ENCODE results near the gene AMN.
A peak's percentile ranks its signal among the peaks of the same experiment; 100 is the strongest.

Gene AMN

GRCh38 chr14:102947321-102948103 is 25.0 kb downstream of the AMN start:
- Histone ChIP-seq H3K36me3 (ENCODE audit: control insufficient read depth, insufficient read depth, low read length) (peaks cover 88% of the 10 kb centered on the region), H3K9ac (ENCODE audit: low read depth, low read length) (no peak overlapping the region), H3K4me3 (ENCODE audit: low read depth, low read length) (no peak overlapping the region), H3K27ac (ENCODE audit: low read depth, low read length) (no peak overlapping the region), H3K9me3 (ENCODE audit: control insufficient read depth, insufficient read depth, low read length) (no peaks in the 10 kb centered on the region), H3K4me1 (ENCODE audit: control insufficient read depth, insufficient read depth, low read length) (no peaks in the 10 kb centered on the region), H3K27me3 (ENCODE audit: control insufficient read depth, insufficient read depth, low read length) (no peaks in the 10 kb centered on the region)

GRCh38 chr14:102948698-102949061 is 26.2 kb downstream of the AMN start:
- Histone ChIP-seq H3K9ac (ENCODE audit: low read depth, low read length) (no peak overlapping the region), H3K4me3 (ENCODE audit: low read depth, low read length) (no peak overlapping the region), H3K27ac (ENCODE audit: low read depth, low read length) (no peak overlapping the region), H3K9me3 (ENCODE audit: control insufficient read depth, insufficient read depth, low read length) (no peaks in the 10 kb centered on the region), H3K36me3 (ENCODE audit: control insufficient read depth, insufficient read depth, low read length) (peaks cover 88% of the 10 kb centered on the region), H3K27me3 (ENCODE audit: control insufficient read depth, insufficient read depth, low read length) (no peaks in the 10 kb centered on the region), H3K4me1 (ENCODE audit: control insufficient read depth, insufficient read depth, low read length) (no peaks in the 10 kb centered on the region)

DNA sequence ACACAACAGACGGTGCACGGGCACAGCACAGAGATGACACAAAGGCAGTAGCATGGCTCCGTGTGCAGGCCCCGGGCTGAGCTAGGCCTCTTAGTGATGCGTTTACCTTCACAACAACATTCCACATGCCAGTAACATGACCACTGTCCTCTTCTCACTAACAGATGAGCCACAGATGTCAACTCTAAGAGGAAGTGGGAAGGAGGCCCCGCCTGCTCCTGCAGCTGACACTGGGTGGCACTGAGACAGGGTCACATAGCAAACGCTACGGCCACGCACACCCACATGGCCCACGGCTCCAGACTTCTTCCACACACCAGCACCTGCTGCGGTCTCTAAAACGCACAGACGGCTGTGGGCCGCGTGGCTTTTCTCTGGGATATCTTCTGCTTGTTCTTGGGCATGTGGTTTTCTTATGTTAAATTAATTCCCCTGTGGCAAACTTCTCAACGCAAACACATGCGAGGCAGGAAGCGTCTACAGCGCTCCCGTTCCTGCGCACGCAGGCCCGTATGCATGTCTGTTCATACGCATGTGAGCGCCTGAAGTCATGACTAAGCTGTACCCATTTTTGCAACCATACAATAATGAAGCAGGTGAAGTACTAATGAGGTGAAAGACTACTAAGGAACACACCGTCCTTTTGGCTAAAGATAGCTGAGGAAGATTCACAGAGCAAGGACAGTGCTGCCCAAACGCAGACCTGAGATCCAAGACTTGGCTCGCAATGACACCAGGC is 26.8 kb downstream of the AMN start:
- H3K36me3 ChIP-seq (ENCODE audit: control insufficient read depth, insufficient read depth, low read length): peaks cover 88% of the 10 kb centered on the region
- no peak overlapping the region for H3K27ac ChIP-seq (ENCODE audit: low read depth, low read length)
- H3K9ac ChIP-seq (ENCODE audit: low read depth, low read length): no peak overlapping the region
- H3K9me3 ChIP-seq (ENCODE audit: control insufficient read depth, insufficient read depth, low read length): no peaks in the 10 kb centered on the region
- H3K4me3 ChIP-seq (ENCODE audit: low read depth, low read length): no peak overlapping the region
- no peaks in the 10 kb centered on the region for H3K27me3 ChIP-seq (ENCODE audit: control insufficient read depth, insufficient read depth, low read length)
- H3K4me1 ChIP-seq (ENCODE audit: control insufficient read depth, insufficient read depth, low read length): no peaks in the 10 kb centered on the region

GRCh38 chr14:102949801-102950451 is 27.5 kb downstream of the AMN start:
- H3K27ac ChIP-seq (ENCODE audit: low read depth, low read length): no peak overlapping the region
- no peak overlapping the region for H3K4me3 ChIP-seq (ENCODE audit: low read depth, low read length)
- H3K9me3 ChIP-seq (ENCODE audit: control insufficient read depth, insufficient read depth, low read length): no peaks in the 10 kb centered on the region
- H3K36me3 ChIP-seq (ENCODE audit: control insufficient read depth, insufficient read depth, low read length): peaks cover 88% of the 10 kb centered on the region
- no peaks in the 10 kb centered on the region for H3K4me1 ChIP-seq (ENCODE audit: control insufficient read depth, insufficient read depth, low read length)
- H3K27me3 ChIP-seq (ENCODE audit: control insufficient read depth, insufficient read depth, low read length): no peaks in the 10 kb centered on the region
- H3K9ac ChIP-seq (ENCODE audit: low read depth, low read length): no peak overlapping the region

GRCh38 chr14:102951034-102951433 is 28.6 kb downstream of the AMN start:
- Histone ChIP-seq H3K36me3 (ENCODE audit: control insufficient read depth, insufficient read depth, low read length) (peaks cover 86% of the 10 kb centered on the region), H3K27me3 (ENCODE audit: control insufficient read depth, insufficient read depth, low read length) (no peaks in the 10 kb centered on the region)

DNA sequence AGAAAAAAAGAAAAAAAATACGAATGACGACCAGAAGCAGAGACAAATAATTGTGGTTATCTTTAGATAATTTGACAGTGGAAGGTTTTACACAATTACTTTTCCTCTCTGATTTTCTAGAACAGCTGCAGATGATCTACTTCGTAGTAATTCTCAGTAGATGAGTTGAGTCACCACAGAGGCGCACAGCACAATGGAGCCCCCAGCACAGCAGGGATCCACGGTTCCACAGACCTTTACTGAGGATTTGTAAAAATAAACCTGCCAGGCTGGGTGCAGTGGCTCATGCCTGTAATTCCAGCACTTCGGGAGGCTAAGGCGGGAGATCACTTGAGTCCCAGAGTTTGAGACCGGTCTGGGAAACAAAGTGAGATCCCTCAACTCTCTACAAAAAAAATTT is 29.3 kb downstream of the AMN start:
- H3K4me3 ChIP-seq (ENCODE audit: low read depth, low read length): no peak overlapping the region
- H3K9me3 ChIP-seq (ENCODE audit: control insufficient read depth, insufficient read depth, low read length): no peaks in the 10 kb centered on the region
- H3K27me3 ChIP-seq (ENCODE audit: control insufficient read depth, insufficient read depth, low read length): no peaks in the 10 kb centered on the region
- peaks cover 81% of the 10 kb centered on the region for H3K36me3 ChIP-seq (ENCODE audit: control insufficient read depth, insufficient read depth, low read length)
- H3K4me1 ChIP-seq (ENCODE audit: control insufficient read depth, insufficient read depth, low read length): no peaks in the 10 kb centered on the region
- no peak overlapping the region for H3K27ac ChIP-seq (ENCODE audit: low read depth, low read length)
- no peak overlapping the region for H3K9ac ChIP-seq (ENCODE audit: low read depth, low read length)

More at GRCh38 chr14:102951034-102951433, 28.6 kb downstream of the AMN start:
- no peak overlapping the region for H3K27ac ChIP-seq (ENCODE audit: low read depth, low read length)
- H3K4me1 ChIP-seq (ENCODE audit: control insufficient read depth, insufficient read depth, low read length): no peaks in the 10 kb centered on the region
- no peak overlapping the region for H3K4me3 ChIP-seq (ENCODE audit: low read depth, low read length)
- H3K9ac ChIP-seq (ENCODE audit: low read depth, low read length): no peak overlapping the region
- H3K9me3 ChIP-seq (ENCODE audit: control insufficient read depth, insufficient read depth, low read length): no peaks in the 10 kb centered on the region

- Histone ChIP-seq H3K4me1 (ENCODE audit: control insufficient read depth, insufficient read depth, low read length) (no peaks in the 10 kb centered on the region), H3K9ac (ENCODE audit: low read depth, low read length) (no peak overlapping the region), H3K9me3 (ENCODE audit: control insufficient read depth, insufficient read depth, low read length) (no peaks in the 10 kb centered on the region), H3K4me3 (ENCODE audit: low read depth, low read length) (no peak overlapping the region), H3K27ac (ENCODE audit: low read depth, low read length) (no peak overlapping the region), H3K27me3 (ENCODE audit: control insufficient read depth, insufficient read depth, low read length) (no peaks in the 10 kb centered on the region), H3K36me3 (ENCODE audit: control insufficient read depth, insufficient read depth, low read length) (peaks cover 80% of the 10 kb centered on the region)
Observed at GRCh38 chr14:102952276-102952675, 29.8 kb downstream of the AMN start.

DNA sequence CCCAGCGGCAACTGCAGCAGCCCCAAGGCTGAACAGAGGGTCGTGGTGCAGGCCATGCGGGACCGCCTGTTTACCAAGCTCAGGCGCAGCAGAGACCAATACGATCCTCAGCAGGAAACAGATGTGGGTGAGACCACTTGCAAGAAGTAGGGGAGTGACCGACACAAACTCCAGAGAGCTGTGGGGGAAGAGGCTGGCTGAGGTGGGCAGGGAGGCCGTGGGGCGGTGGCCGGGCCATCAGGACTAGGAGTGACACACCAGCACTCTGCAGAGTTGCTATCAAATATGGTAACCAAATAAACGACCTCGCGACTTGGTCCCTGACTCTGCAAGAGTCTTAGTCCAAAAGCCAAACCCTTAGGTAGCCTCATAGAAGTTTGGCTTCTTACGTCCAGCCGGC is 30.6 kb downstream of the AMN start:
- peaks cover 82% of the 10 kb centered on the region for H3K36me3 ChIP-seq (ENCODE audit: control insufficient read depth, insufficient read depth, low read length)
- no peak overlapping the region for H3K27ac ChIP-seq (ENCODE audit: low read depth, low read length)

DNA sequence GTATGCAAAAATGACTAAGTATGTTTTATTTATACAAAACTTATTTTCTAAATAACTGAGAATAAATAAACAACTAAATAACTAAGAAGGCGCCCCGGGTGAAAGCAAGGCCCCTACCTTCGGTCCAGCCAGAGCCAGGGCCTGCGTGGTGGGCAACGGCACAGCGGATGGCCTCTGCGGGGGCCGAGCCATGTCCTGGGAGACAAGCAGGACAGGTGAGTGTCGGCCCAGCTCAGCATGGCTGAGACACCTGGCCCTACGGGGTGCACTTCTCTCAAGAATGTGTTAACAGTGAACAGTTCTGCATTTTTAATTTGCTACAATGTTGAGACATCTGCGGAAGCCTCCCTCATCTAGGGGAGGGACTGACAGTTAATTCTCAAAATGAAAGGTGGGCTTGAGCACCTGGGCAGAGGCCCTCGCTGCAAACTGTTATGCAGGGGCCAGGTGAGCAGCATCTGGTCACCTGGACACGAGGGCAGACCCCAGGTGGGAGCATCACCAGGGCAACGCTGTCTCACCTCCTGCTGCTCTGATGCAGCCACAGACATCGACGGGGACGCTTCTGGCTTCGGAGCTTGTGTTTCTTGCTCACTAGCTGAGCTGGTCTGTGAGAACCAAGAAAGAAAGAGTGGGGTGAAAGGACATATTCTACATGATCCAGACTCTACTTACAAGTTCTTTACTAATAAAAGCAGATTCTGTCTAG is 31.8 kb downstream of the AMN start:
- H3K4me3 ChIP-seq (ENCODE audit: low read depth, low read length): no peak overlapping the region
- H3K4me1 ChIP-seq (ENCODE audit: control insufficient read depth, insufficient read depth, low read length): no peaks in the 10 kb centered on the region
- no peaks in the 10 kb centered on the region for H3K9me3 ChIP-seq (ENCODE audit: control insufficient read depth, insufficient read depth, low read length)
- peaks cover 84% of the 10 kb centered on the region for H3K36me3 ChIP-seq (ENCODE audit: control insufficient read depth, insufficient read depth, low read length)
- H3K27me3 ChIP-seq (ENCODE audit: control insufficient read depth, insufficient read depth, low read length): no peaks in the 10 kb centered on the region
- H3K27ac ChIP-seq (ENCODE audit: low read depth, low read length): peak overlapping the region; percentile 20
- no peak overlapping the region for H3K9ac ChIP-seq (ENCODE audit: low read depth, low read length)

More for the DNA sequence above, 30.6 kb downstream of the AMN start:
- Histone ChIP-seq H3K9ac (ENCODE audit: low read depth, low read length) (no peak overlapping the region), H3K4me1 (ENCODE audit: control insufficient read depth, insufficient read depth, low read length) (no peaks in the 10 kb centered on the region), H3K4me3 (ENCODE audit: low read depth, low read length) (no peak overlapping the region), H3K27me3 (ENCODE audit: control insufficient read depth, insufficient read depth, low read length) (no peaks in the 10 kb centered on the region), H3K9me3 (ENCODE audit: control insufficient read depth, insufficient read depth, low read length) (no peaks in the 10 kb centered on the region)

DNA sequence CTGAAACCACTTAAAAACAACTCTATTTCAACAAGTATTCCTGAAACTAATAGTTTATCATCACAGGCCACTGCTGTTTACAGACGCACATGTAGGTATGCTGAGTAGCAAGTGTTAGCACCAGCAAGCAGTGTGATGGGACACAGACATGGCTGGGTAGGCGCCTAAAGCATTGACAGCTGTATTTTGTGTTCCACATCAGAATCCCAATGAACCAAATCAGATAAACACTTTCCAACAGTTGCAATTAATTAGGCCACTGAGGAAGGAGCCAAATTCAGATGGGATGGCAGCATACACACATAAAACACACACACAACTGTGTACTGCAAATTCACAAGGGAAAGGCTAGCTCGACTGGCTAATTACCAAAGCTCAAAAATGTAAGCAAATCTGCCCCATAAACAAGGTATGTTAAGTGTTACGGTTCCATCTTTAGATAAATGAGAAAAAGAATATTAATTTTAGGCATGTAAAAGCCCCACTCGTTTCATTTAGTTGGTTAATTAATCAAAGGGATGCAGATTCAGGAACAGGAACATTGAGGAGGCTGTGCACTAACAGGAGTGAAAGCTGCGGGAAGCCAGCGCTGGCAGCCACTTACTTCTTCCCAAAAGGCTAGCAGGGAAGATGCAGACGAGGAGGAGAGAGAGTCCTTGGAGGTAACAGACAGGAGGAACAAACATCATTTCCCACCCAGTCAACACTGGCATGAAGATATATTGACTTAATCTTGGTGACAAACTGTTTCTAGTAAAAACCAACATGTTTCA is 33.4 kb downstream of the AMN start:
- Histone ChIP-seq H3K27ac (ENCODE audit: low read depth, low read length) (no peak overlapping the region), H3K4me1 (ENCODE audit: control insufficient read depth, insufficient read depth, low read length) (no peaks in the 10 kb centered on the region), H3K36me3 (ENCODE audit: control insufficient read depth, insufficient read depth, low read length) (peaks cover 81% of the 10 kb centered on the region), H3K27me3 (ENCODE audit: control insufficient read depth, insufficient read depth, low read length) (no peaks in the 10 kb centered on the region), H3K9me3 (ENCODE audit: control insufficient read depth, insufficient read depth, low read length) (no peaks in the 10 kb centered on the region), H3K4me3 (ENCODE audit: low read depth, low read length) (no peak overlapping the region), H3K9ac (ENCODE audit: low read depth, low read length) (no peak overlapping the region)
